GM21576 (cell line): ENCODE data around the gene CDH4.

ENCODE experiments used
- ATAC-seq: cut with Tn5 transposase; IDR thresholded peaks from one replicate; pipeline ENCODE4 v1.9.1; 2021; ENCODE audit warnings: mild to moderate bottlenecking, moderate library complexity; ENCODE audit not compliant: unreplicated experiment

Gene CDH4

DNA sequence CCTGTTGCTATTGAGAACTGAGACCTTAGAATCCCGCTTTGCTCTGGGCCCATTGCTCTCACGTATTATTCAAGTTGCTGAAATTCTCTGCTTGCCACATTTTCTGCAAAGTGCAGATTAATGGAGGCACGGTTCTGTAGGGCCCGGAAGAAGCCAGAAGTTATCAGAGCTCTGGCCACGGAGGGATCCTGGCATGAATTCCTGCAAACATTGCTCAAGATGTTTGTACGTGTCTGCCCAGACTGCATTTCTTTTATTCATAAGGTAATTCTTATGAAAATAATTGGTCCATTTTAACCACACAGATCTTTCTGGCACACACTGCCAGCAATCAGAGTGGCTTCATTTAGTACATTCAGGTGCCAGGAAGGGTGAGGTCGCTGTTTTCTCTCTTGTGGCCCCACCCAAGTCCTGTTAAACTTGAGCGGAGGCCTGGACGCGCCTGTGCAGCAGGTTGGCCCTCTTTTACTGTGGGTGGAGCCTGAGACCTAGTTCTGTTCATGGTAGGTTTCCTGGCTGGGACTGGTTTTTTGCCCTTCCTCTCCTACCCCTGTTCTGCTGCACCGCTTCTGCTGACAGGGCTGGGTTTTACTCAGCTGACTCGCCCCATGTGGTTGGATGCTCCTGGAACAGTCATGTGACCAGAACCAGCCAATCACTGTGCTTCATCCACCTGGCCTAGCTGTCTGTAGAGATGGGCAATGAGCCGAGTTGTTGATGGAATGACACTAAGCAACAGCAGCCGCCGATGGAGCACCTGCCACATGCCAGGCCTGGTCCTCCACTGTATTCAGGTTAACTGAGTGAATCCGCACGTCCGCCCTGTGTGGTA is 230.2 kb downstream of the CDH4 start:
- ATAC-seq, result no peak

- no peak for ATAC-seq
Observed at GRCh38 chr20:61482901-61483300, 230.8 kb downstream of the CDH4 start.

DNA sequence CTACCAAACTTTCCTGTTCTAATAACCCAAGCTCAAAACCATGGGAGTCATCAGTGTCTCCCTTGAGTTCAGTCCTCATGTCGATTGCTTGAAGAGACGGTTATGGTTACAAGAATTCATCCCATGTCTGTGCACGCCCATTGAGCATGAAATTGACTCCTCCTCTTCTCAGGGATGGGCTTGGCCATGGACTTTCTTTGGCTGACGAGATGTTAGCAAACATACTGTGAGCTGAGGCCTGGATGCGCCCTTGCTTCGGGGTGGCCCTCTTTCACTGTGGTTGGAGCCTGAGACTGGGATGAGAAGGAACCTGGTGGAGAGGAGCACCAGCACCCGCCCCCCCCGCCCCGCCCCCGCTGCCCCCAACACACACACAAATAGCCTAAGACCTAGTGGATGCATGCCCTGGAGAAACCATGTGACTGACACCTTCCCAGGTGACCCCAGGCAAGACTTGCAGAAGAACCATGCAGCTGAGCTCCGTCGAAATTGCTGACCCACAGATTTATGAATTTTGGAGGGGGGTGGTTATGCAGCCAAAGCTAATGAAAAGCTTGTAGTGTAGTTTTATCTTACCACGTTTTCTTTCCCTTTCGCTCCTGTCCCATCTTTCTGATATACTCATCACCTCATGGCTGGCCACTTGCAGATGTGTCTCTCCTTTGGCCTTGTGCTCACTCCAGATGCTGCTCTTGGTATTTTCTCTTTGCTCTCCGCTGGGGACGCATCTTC is 231.4 kb downstream of the CDH4 start:
- ATAC-seq, result no peak

DNA sequence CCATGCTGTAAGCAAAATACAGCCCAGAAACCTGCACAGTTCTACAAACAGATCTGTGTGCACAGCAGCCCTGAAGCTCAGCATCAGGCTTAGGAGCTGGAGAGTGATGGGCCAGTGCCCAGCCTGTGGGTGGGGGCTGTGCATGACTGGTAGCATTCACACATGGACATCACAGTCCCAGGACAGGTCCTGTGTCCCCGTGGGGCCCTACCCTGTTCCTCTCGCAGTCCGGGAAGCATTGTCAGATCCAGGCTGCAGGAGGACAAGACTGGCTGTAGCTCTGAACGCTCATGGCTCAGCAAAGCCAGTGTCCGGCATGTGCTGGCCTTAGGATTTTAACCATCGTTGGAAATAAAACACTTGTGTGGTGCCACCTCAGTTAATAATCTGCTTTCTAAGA is 234.1 kb downstream of the CDH4 start:
- ATAC-seq, result no peak

DNA sequence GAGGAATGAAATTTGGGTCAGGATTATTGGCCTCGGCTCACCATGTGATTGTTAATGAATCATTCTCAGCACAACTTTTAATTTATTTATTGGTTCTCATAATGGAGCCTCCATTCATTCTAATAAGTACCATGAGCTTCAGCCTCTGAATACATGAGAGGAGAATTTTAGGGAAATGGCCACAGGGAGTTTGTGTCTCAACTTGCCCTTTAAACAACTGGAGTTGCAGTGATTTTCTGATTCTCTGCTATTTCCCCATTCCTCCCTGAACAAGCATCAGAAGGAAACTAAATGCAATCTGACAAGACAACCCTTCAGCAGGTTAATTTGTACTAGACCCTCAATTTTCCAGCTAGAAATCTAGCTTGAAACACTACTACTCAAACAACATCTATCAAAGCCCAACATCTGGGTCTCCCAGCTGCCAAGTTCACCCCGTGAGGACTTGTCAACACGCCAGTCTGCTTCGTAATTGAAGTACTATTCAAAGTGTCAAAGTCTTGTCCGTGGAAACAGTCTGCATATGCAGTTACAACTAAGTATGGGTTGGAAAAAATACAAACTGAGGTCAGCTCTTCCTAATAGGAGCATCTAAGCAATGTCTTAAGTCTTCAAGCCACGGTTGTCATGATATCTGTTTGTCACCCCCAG is 235.4 kb downstream of the CDH4 start:
- no peak for ATAC-seq

DNA sequence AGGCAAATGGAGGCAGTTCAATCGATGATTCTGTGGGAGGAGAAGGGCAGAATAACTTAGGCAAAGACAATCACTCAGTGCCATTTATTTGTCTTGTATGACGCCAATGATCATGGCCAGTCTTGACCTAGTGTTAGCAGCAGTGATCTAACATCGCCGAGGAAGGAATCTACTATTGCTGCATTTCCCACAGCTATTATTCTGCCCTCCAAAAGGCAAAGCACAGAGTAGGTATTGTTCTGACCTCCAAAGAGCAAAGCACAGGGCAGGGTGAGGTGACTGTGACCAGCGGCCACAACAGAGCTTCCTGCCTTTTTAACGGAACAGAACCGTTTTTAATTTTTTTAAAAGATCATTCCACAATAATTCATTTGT is 235.9 kb downstream of the CDH4 start:
- no peak for ATAC-seq

DNA sequence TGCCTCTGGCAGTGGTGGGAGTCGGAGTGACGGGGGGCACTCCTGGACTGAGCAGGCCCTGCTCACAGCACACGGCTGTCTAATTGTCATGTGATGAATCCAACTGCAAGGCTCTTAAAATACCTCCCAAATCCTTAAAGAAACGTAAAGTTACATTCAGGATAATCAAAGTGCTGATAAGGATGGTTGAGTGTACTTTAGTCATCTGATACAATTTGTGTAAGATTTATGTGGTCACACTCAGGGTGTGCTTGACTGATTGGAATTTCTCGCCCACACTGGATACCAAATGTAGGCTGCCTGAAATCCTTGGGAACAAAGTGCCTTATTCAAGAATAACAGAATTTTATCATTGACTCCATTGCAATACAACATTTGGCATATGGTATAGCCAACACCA is 238.7 kb downstream of the CDH4 start:
- no peak for ATAC-seq

- no peak for ATAC-seq
Observed at GRCh38 chr20:61492065-61492464, 240.0 kb downstream of the CDH4 start.

DNA sequence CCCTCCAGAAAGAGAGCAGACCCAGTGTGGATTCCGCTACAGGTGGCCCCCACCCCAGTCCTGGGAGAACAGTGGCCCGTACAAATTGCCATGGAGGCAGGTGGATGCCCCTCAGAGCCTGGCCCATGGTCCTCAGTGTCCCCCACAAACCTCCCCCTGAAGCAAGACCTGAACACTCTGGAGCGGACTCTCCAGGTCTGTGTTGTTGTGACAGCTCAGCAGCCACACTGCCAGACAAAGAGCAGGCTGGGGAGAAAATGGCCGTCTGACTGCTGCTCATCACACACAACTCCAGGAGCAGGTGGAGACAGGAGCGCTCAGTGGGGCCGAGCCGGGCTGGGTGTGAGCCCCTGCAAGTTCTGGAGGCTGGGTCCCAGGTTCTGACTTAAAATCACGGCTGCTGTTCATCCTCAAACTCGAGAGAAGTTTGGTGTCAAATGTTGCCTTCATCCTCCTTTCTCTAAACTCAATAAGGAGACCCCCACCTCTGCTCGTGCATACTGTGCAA is 241.8 kb downstream of the CDH4 start:
- no peak for ATAC-seq

- ATAC-seq, result no peak
Observed at GRCh38 chr20:61494763-61495575, 242.9 kb downstream of the CDH4 start.

DNA sequence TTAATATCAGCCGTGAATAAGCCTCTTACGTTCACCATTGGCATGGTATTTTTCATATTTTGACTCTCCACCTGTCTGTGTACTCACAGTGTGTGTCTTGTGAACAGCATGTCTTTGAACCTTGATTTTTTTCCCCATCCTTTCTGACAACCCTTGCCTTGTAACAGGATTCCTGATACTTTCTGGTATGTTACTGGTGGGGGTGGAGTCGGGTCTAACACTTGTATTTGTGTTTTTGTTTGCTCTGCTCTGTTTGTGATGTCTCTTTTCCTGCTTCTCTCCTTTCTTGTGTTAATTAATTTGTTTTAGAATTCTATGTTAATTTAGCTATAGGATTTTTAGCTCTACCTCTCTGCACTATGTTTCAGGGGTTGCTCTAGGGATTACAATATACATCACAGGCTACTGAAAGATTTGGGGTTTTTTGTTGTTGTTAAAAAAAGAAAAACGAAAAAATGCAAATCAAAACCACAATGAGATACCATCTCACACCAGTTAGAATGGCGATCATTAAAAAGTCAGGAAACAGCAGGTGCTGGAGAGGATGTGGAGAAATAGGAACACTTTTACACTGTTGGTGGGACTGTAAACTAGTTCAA is 245.1 kb downstream of the CDH4 start:
- ATAC-seq, result no peak

DNA sequence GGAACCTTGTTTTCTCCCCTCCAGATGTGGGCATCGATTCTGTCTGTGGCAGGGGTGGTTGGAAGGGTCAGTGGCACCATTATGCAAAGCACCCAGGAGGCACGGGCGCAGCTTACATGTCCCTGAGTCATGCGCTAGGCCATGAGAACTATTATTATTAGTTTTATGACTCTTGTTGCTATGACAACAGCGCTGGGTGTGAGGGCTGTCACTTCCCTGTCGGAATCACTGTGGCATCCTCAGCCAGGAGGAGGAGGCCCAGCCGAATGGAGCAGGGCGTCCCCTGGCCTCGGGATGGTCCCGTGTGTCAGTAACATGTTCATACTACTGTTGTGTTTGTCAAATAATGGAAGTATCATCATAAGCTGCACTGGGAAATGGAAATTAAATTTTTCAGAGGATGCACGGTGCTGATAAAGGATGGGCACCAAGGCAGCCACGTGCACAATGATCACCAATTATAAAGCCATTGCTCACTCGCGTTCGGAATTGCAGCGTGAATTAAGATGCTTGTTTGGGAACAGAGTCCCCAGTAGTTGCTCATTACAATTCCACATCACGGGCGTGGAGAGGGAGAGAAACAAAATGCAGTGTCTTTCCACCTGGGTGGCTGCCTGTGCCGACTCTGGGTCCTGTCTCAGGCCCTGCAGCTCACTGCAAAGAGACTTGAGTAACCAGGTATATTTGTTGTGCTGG is 247.9 kb downstream of the CDH4 start:
- ATAC-seq, result no peak

DNA sequence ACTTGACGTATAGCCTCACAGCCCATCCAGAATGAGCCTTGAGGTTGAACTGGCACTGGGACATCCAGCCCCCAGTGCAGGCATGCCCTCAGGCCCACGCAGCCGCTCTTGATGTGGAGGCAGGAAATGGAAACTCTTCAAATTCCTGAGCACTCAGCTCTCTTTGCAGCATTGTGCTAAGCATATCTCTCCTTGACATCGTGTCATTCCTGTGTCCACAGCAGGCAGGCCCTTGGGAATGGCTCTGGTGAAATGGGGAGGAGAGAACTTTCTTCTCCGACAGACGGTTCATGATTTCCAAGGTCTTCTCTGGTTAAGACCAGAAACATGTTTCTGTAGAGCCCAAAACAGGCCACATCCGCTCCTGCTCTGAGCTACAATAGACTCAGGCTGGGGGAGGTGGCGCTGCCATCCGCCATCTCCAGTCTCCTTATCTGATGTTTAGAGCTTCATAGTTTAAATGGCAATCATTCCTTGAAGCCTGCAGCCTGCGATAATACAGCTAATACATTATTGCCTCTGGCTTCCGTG is 248.8 kb downstream of the CDH4 start:
- no peak for ATAC-seq

GRCh38 chr20:61502433-61502832 is 250.4 kb downstream of the CDH4 start:
- ATAC-seq, result no peak

- no peak for ATAC-seq
Observed at GRCh38 chr20:61503106-61503505, 251.0 kb downstream of the CDH4 start.

DNA sequence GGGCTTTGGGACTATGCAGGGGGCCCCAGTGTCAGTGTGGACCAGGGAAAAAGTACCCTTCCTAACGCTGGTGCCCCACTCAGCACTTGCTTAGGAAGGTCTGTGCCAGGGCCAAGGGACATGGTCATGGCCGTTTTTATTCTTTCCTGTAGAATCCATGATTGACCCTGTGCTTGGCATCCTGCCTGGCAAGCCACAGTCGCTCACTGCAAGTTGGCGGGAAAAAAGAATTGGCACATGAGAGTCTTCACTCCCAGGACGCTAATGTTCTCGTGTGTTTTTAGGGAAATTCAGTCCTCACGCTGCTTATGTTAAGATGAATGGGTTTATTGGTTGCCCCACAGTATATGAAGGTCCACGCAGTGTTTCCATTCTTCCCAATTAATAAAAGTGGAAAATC is 253.4 kb downstream of the CDH4 start:
- no peak for ATAC-seq

GRCh38 chr20:61507778-61508177 is 255.7 kb downstream of the CDH4 start:
- no peak for ATAC-seq

GRCh38 chr20:61508301-61509096 is 256.4 kb downstream of the CDH4 start:
- no peak for ATAC-seq
